Thyroid gland (tissue), 4 donors: ENCODE results near the gene ZNF791. TPM values are rescaled to one million over a fixed set of nuclear protein-coding genes. Genes with fewer than 3 reads are reported as not detected.

ENCODE experiments used
- DNase-seq, 2 donors: peaks; one replicate each; pipeline ENCODE4 v3.0.0-alpha.2; 2019
- H3K27ac ChIP-seq, 3 donors: fragments of 200-600 bp; sonication (generic); 1 replicate in 2 of 3; 2 replicates in 1 of 3; pipeline ENCODE4 v1.5.1; 2016 to 2019; ENCODE audit warnings: mild to moderate bottlenecking in 1 of 3, moderate library complexity in 1 of 3
- H3K27me3 ChIP-seq: fragments of 200-600 bp; sonication (generic); one replicate; pipeline ENCODE4 v1.5.1; 2019
- H3K36me3 ChIP-seq, 2 donors: fragments of 200-600 bp; sonication (generic); one replicate each; pipeline ENCODE4 v1.5.1; 2016 to 2019
- H3K4me1 ChIP-seq, 2 donors: fragments of 200-600 bp; sonication (generic); one replicate each; pipeline ENCODE4 v1.5.1; 2017 to 2019
- H3K4me3 ChIP-seq, 3 donors: fragments of 200-600 bp; sonication (generic); replicated peaks in 1 of 3; 1 replicate in 2 of 3; 2 replicates in 1 of 3; pipeline ENCODE4 v1.5.1; 2016; ENCODE audit warnings: mild to moderate bottlenecking in 1 of 3
- H3K9me3 ChIP-seq: fragments of 200-600 bp; sonication (generic); one replicate; pipeline ENCODE4 v1.5.1; 2017
- CTCF ChIP-seq, 6 experiments: fragments of 200-600 bp in 3 of 6; fragments of 450-650 bp in 3 of 6; sonication (generic) in 3 of 6; IDR thresholded peaks; one replicate each; pipeline ENCODE4 v1.5.1; 2016 to 2019; ENCODE audit warnings: antibody characterized with exemption in 6 of 6, mild to moderate bottlenecking in 2 of 6, inconsistent platforms in 1 of 6, moderate library complexity in 1 of 6
- POLR2A ChIP-seq, 2 donors: fragments of 450-650 bp; IDR thresholded peaks; one replicate each; pipeline ENCODE4 v1.6.1; 2017; ENCODE audit warnings: antibody characterized with exemption in 2 of 2, mild to moderate bottlenecking in 2 of 2, moderate library complexity in 1 of 2
- WGBS, 2 donors: methylation state at CpG; one replicate each; pipeline ENCODE4 v1.1.5; 2017; 5-methylcytosine and 5-hydroxymethylcytosine counted together
- intact Hi-C: fragments of 100-400 bp; cut with DNase I; formaldehyde crosslinking; loops from one replicate; pipeline ENCODE4 v1.15.1; 2023
- total RNA-seq, 4 donors: library from RNA; depleted of rRNA; stranded (reverse); fragments of >200 nt; gene quantifications; one replicate each; pipeline ENCODE4 v1.2.3, GENCODE V29; 2016

ZNF791 gene
- total RNA-seq, 4 donors from 2014 or later: 37.8 to 44.9 (median 39.5) TPM

GRCh38 chr19:12655546-12655945 lies 44.8 kb downstream of the ZNF791 start:
- no peaks in the 10 kb centered on the region for H3K9me3 ChIP-seq
- no peak overlapping the region for H3K27ac ChIP-seq
- no peaks in the 10 kb centered on the region for H3K27me3 ChIP-seq
- no peak for DNase-seq
- no peaks in the 10 kb centered on the region for H3K4me1 ChIP-seq
- WGBS, 2 donors: 94% methylated on average over 8 of the region's 8 CpGs
- H3K4me3 ChIP-seq: no peak overlapping the region
- TF ChIP-seq CTCF (IDR thresholded peaks at IDR 0.05): no peak
- no peak for TF ChIP-seq POLR2A (IDR thresholded peaks at IDR 0.05)
- H3K36me3 ChIP-seq: peaks cover 12 to 16% of the 10 kb centered on the region in 2 donors
- intact Hi-C loops: no loop called here

GRCh38 chr19:12656899-12657571 lies 46.3 kb downstream of the ZNF791 start:
- no peak overlapping the region for H3K4me3 ChIP-seq
- H3K9me3 ChIP-seq: no peaks in the 10 kb centered on the region
- intact Hi-C loops: no loop called here
- peaks cover 19 to 25% of the 10 kb centered on the region in 2 donors for H3K36me3 ChIP-seq
- WGBS, 2 donors: 66 to 70% methylated on average over 48 to 50 of the region's 50 CpGs
- TF ChIP-seq CTCF (IDR thresholded peaks at IDR 0.05) (no peak), POLR2A (IDR thresholded peaks at IDR 0.05) (no peak)
- H3K27ac ChIP-seq: no peak overlapping the region
- H3K27me3 ChIP-seq: no peaks in the 10 kb centered on the region
- no peaks in the 10 kb centered on the region for H3K4me1 ChIP-seq
- DNase-seq: no peak

GRCh38 chr19:12657966-12658365 lies 47.2 kb downstream of the ZNF791 start:
- TF ChIP-seq POLR2A (IDR thresholded peaks at IDR 0.05) (no peak), CTCF (IDR thresholded peaks at IDR 0.05) (no peak)
- intact Hi-C loops: no loop called here
- no peak for DNase-seq
- Histone ChIP-seq H3K27ac (no peak overlapping the region), H3K9me3 (no peaks in the 10 kb centered on the region), H3K4me3 (no peak overlapping the region), H3K27me3 (no peaks in the 10 kb centered on the region), H3K4me1 (no peaks in the 10 kb centered on the region), H3K36me3 (peaks cover 23 to 29% of the 10 kb centered on the region in 2 donors)
- WGBS, 2 donors: 85 to 93% methylated on average over 11 to 19 of the region's 22 CpGs

- H3K4me3 ChIP-seq: no peak overlapping the region
- no peak overlapping the region for H3K27ac ChIP-seq
- peaks cover 0 to 5% of the 10 kb centered on the region in 2 donors for H3K4me1 ChIP-seq
- WGBS, 2 donors: 94 to 97% methylated on average over 8 to 12 of the region's 12 CpGs
- H3K27me3 ChIP-seq: no peaks in the 10 kb centered on the region
- no peak for TF ChIP-seq CTCF (IDR thresholded peaks at IDR 0.05)
- no peak for TF ChIP-seq POLR2A (IDR thresholded peaks at IDR 0.05)
- no peaks in the 10 kb centered on the region for H3K9me3 ChIP-seq
- H3K36me3 ChIP-seq: peaks cover 21 to 23% of the 10 kb centered on the region in 2 donors
- no peak for DNase-seq
- intact Hi-C loops: no loop called here
These were observed 50.3 kb downstream of the ZNF791 start for GRCh38 chr19:12660980-12661379.

- H3K27me3 ChIP-seq: no peaks in the 10 kb centered on the region
- intact Hi-C loops: no loop called here
- no peaks in the 10 kb centered on the region for H3K9me3 ChIP-seq
- no peak overlapping the region for H3K27ac ChIP-seq
- TF ChIP-seq POLR2A (IDR thresholded peaks at IDR 0.05) (no peak), CTCF (IDR thresholded peaks at IDR 0.05) (no peak)
- H3K4me3 ChIP-seq: no peak overlapping the region
- H3K4me1 ChIP-seq: peaks cover 13 to 26% of the 10 kb centered on the region in 2 donors
- peaks cover 19 to 20% of the 10 kb centered on the region in 2 donors for H3K36me3 ChIP-seq
- no peak for DNase-seq
- WGBS, 2 donors: 86 to 91% methylated on average over 24 to 25 of the region's 29 CpGs
These were observed 53.9 kb downstream of the ZNF791 start for GRCh38 chr19:12664406-12665280.
